NCI-H2107 (cell line): Measurements from ENCODE around the gene EIF2S1.
"Not testable (repeated sequence)": the region's sequence is repeated elsewhere in the genome, so short reads cannot be mapped to it uniquely, and the experiment has no call there.

Experiments used
- DNase-seq: peaks from one replicate; lab custom pipeline; 2025; lab: John Stamatoyannopoulos, UW

Gene EIF2S1

GRCh38 chr14:67359775-67360469 lies at the start of gene EIF2S1, which contains the start of gene ATP6V1D:
Gene EIF2S1 (plus strand): TSS chr14:67360328. CDS start chr14:67364768, 4,440 bp downstream.
Gene ATP6V1D (minus strand): TSS chr14:67359804. CDS start chr14:67359698, 106 bp downstream.
- DNase-seq = peak; percentile 99

- DNase-seq = peak; percentile 38
These were observed 48.3 kb upstream of the EIF2S1 start for GRCh38 chr14:67311868-67312267.

GRCh38 chr14:67313153-67313552 lies 47.0 kb upstream of the EIF2S1 start:
- no peak for DNase-seq

- DNase-seq = no peak
These were observed 42.3 kb upstream of the EIF2S1 start for GRCh38 chr14:67317822-67318221.

- DNase-seq = no peak
These were observed 41.0 kb upstream of the EIF2S1 start for GRCh38 chr14:67319142-67319541.

- not testable (repeated sequence) for DNase-seq
These were observed 30.5 kb upstream of the EIF2S1 start for GRCh38 chr14:67329666-67330065.

- no peak for DNase-seq
These were observed 28.6 kb upstream of the EIF2S1 start for GRCh38 chr14:67331368-67332125.

- no peak for DNase-seq
These were observed 27.7 kb upstream of the EIF2S1 start for GRCh38 chr14:67332468-67332867.

GRCh38 chr14:67335781-67336180 lies 24.3 kb upstream of the EIF2S1 start:
- no peak for DNase-seq

- not testable (repeated sequence) for DNase-seq
These were observed 18.9 kb upstream of the EIF2S1 start for GRCh38 chr14:67341231-67341630.

- DNase-seq = no peak
These were observed 16.4 kb upstream of the EIF2S1 start for GRCh38 chr14:67343601-67344230.

GRCh38 chr14:67345583-67345982 lies 14.5 kb upstream of the EIF2S1 start:
- no peak for DNase-seq

- DNase-seq = no peak
These were observed 8.1 kb upstream of the EIF2S1 start for GRCh38 chr14:67352055-67352454.

GRCh38 chr14:67357186-67357968 lies 2.8 kb upstream of the EIF2S1 start:
- DNase-seq = no peak

- no peak for DNase-seq
These were observed 2.2 kb upstream of the EIF2S1 start for GRCh38 chr14:67357969-67358354.

GRCh38 chr14:67358924-67359774 lies 979 bp upstream of the EIF2S1 start:
- no peak for DNase-seq

- DNase-seq = no peak
These were observed 510 bp downstream of the EIF2S1 start for GRCh38 chr14:67360470-67361206.

GRCh38 chr14:67365476-67365875 lies 5.3 kb downstream of the EIF2S1 start:
- no peak for DNase-seq

- DNase-seq = no peak
These were observed 10.7 kb downstream of the EIF2S1 start for GRCh38 chr14:67370830-67371229.
